B cell (primary cell): ENCODE data around the gene HOGA1.

Experiments used
- EZH2 ChIP-seq: IDR thresholded peaks from 2 replicates; pipeline ENCODE4 v1.6.1; 2012; ENCODE audit warnings: borderline replicate concordance, low read depth, mild to moderate bottlenecking, moderate library complexity, low read length; ENCODE audit not compliant: insufficient read depth, poor library complexity, severe bottlenecking
- TF ChIP-seq, protein P1 (sequence below): fragments of 200-600 bp; IDR thresholded peaks from one replicate; pipeline ENCODE4 v1.8.0; 2022; ENCODE audit warnings: antibody characterized with exemption, mild to moderate bottlenecking

DNA sequence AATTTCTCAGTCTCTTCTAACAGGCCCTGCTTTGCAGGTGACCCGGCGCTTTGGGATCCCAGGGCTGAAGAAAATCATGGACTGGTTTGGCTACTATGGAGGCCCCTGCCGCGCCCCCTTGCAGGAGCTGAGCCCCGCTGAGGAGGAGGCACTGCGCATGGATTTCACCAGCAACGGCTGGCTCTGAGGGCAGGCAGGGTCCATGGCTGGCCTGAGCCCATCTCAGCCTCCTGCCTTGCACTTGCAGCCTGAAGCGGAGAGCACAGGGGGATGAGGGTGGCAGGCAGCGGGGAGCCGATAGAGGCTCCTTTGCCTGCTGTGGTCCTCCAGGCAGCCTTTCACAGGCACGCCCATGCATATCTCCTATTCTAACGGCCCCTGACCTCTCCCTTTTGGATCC, 27.3 kb downstream of the HOGA1 start:
- TF ChIP-seq, protein P1, sequence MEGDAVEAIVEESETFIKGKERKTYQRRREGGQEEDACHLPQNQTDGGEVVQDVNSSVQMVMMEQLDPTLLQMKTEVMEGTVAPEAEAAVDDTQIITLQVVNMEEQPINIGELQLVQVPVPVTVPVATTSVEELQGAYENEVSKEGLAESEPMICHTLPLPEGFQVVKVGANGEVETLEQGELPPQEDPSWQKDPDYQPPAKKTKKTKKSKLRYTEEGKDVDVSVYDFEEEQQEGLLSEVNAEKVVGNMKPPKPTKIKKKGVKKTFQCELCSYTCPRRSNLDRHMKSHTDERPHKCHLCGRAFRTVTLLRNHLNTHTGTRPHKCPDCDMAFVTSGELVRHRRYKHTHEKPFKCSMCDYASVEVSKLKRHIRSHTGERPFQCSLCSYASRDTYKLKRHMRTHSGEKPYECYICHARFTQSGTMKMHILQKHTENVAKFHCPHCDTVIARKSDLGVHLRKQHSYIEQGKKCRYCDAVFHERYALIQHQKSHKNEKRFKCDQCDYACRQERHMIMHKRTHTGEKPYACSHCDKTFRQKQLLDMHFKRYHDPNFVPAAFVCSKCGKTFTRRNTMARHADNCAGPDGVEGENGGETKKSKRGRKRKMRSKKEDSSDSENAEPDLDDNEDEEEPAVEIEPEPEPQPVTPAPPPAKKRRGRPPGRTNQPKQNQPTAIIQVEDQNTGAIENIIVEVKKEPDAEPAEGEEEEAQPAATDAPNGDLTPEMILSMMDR, result no peak
- no peak for TF ChIP-seq EZH2
